GM18951 (cell line): ENCODE measurements around the gene SLC35G3.
"Not testable (repeated sequence)": the region's sequence is repeated elsewhere in the genome, so short reads cannot be mapped to it uniquely, and the experiment has no call there.

Experiments used
- POLR2A ChIP-seq: IDR thresholded peaks from 4 replicates; pipeline ENCODE4 v1.6.1; 2011; ENCODE audit warnings: mild to moderate bottlenecking; ENCODE audit not compliant: insufficient read length, insufficient read depth; ENCODE audit errors: extremely low read depth
- in situ Hi-C: fragments of 300-500 bp; cut with MboI; formaldehyde crosslinking; loops from one replicate; pipeline ENCODE4 v1.12.0; 2022; ENCODE audit warnings: low sequenced_read_pairs, mixed read lengths, inconsistent platforms; ENCODE audit not compliant: unreplicated experiment

Gene SLC35G3

DNA sequence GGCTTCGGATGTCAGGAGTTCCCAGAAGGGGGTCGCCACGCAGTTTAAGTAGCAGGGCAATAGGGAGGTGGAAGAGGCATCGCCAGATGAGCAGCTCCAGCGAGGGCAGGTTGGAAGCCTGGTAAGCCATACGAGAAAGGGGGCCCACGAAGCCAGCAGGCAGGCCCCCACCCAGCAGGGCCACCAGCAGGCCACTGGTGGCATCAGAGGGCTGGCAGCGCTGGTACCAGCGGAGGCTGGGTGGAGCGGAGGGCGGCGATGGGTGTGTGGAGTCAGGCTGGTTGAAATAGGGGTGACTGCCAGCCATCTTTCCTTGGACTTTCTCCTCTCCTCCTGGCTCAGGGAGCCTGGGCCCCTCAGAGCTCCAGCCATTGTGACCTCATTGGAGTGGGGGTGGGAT, at the start of gene SLC35G3:
TSS of gene SLC35G3 (minus strand) at position 393 of the 400 bp plus-strand sequence. CDS start at position 307, 86 bp downstream.
- in situ Hi-C loops = not testable (repeated sequence)

DNA sequence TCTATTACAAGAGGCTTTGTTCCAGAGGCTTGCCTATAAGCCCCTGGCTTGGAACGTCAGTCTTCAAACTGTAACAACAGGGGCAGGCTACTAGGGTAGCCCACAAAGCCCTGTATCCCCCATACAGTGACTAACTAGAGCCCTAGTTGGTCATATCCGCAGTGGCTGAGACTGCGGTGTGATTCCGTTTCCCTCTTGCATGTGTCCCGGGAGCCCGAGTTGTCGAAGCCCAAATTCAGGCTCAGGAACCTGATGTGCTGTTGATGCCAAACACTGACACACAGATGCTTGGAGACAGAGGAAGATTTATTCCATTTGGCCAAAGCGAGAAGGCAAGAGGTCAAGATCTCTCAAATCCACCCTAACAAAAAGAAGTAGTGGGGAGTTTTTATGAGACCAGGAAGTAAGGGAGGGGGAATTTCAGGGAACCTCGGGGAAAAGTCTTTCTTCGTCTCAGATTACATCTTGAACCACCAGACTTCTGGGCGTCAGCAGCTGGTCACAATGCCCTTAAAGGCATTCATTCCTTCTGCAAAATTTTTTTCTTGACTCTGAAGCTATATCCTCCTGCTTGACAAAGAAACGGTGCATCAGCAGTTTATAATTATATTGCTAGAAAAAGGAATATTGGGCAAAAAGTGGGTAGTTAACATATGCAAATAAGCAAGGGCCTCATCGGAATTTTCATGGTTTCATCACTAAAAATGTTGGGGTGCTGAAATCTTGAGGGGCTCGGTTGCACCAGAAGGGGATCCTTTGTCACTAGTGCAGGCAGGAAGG, 49.6 kb upstream of the SLC35G3 start:
- in situ Hi-C loops = no loop called here
- no peak for TF ChIP-seq POLR2A

- peak; percentile 86 for TF ChIP-seq POLR2A
- in situ Hi-C loops = no loop called here
Measured at GRCh38 chr17:35242805-35243560, 48.8 kb upstream of the SLC35G3 start, which contains the start of gene SLFN5. Gene SLFN5, plus strand, starts transcription at chr17:35243072. Its CDS starts 15,619 bp downstream, at chr17:35258691.

DNA sequence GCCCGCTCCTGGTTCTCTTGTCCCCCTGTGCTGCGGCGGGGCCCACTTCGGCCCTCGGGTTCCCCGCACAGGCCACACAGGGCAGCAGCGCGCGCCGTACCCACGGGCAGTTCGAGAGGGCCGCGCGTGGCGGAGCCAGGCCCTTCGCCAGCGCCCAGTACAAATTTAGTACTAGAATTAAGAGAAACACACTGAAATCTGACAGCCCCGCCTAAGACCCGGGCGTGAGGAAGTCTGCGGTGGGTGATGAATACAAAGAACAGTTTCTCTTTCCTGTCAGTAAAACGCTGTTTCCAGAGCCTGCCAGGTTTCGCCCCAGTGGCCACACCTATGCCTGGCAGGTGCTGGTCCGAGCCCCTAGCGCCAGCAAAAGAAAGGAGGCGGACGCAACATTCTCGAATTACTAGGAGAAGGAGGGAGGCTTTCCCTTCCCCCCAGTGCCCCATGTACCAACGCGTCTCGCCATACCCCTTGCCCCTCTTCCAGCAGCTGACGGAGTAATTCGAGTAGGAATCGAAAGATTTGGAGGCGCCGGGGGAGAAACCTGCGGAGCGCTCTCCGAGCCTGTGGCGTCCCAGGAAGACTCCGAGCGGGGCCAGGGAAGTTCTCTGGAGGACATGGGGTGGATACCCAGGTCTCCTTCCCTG, 48.1 kb upstream of the SLC35G3 start:
- in situ Hi-C loops = no loop called here
- TF ChIP-seq POLR2A = peak; percentile 38

GRCh38 chr17:35241520-35241919, 47.3 kb upstream of the SLC35G3 start:
- in situ Hi-C loops = no loop called here
- TF ChIP-seq POLR2A = no peak

- in situ Hi-C loops = no loop called here
Measured at GRCh38 chr17:35240861-35241260, 46.7 kb upstream of the SLC35G3 start.

DNA sequence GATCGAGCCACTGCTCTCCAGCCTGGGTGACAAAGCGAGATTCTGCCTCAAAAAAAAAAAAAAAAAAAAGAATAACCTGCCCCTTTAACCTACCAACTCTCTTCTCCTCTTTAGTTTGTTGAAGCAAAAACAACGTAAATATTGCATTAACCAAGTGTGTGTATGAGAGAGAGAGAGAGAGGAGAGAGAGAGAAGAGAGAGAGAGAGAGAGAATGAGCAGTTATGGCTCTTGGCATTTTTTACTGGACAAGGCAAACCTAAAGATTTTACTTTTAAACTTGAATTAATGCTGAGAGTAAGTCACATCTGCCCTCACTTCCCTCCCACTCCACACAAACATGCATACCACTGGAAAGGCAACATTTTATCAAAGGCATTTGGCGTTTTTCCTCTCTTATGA, 45.6 kb upstream of the SLC35G3 start:
- in situ Hi-C loops = no loop called here
- no peak for TF ChIP-seq POLR2A

More at GRCh38 chr17:35240861-35241260, 46.7 kb upstream of the SLC35G3 start:
- TF ChIP-seq POLR2A = no peak

DNA sequence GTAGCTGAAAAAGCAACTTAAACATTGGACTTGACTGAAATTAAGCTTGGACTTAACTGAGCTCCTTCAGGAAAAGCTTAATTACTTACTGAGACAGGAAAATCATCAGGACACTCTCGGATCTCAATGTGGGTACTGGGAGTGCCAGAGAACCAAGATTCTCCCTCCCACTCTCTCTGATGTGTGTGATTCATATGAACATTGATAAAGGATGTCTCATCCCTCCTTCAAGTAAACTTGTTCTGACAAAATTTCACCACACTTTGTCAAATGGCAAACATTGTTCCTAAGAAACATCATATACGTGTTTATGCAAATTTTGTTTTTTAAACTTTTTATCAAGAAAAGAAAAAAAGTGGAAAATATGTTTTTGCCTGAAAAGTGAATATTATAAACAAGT, 44.6 kb upstream of the SLC35G3 start:
- no peak for TF ChIP-seq POLR2A
- in situ Hi-C loops = no loop called here

DNA sequence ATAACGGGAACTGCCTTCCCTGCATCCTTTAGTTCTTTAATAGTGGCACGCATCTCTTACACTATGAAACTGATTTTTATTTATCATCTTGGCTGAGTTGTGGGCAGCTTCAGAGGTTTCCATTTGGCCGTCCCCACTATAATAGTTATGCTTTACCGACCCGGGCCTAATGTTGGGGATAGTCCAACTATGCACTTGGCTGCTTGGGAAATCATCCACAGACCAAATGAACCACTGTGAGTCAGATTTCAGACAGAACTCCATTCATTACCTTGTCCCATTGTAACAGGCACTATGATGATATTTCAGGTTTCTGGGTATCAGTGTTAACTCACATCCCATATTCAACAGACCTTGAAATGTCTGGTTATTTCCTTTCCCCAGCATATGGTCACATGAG, 42.6 kb upstream of the SLC35G3 start:
- in situ Hi-C loops = no loop called here
- no peak for TF ChIP-seq POLR2A

DNA sequence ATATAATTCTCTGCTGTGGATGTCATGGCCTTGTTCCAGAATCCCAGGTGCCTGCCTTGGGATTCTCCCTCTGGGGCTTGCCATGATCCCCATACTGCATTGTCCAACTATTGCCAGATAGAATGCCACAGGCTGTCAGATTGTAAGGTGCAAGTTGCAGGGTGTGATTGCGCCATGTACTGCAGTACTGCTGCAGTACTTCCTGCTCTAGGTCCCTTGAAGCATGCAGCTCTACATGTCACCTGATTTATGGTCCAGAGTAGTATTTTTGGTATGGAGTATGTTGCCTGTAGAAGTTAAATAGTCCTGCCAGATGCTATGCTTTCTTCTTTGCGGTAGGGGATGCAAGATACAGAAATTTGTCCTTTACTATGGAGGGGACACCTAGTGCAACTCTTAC, 41.7 kb upstream of the SLC35G3 start:
- in situ Hi-C loops = no loop called here

GRCh38 chr17:35235289-35235688, 41.1 kb upstream of the SLC35G3 start:
- no peak for TF ChIP-seq POLR2A
- in situ Hi-C loops = no loop called here

More for the DNA sequence above, 41.7 kb upstream of the SLC35G3 start:
- no peak for TF ChIP-seq POLR2A

- in situ Hi-C loops = not testable (repeated sequence)
Measured at GRCh38 chr17:35234315-35234714, 40.1 kb upstream of the SLC35G3 start.

- no peak for TF ChIP-seq POLR2A
- in situ Hi-C loops = no loop called here
Measured at GRCh38 chr17:35229638-35230037, 35.4 kb upstream of the SLC35G3 start.
